Amygdala (tissue), 56 donors: ENCODE measurements around the gene CEP131.
"Not testable (repeated sequence)": the region's sequence is repeated elsewhere in the genome, so short reads cannot be mapped to it uniquely, and the experiment has no call there.

Source experiments
- DNase-seq, 56 donors: peaks; one replicate each; lab custom pipeline; 2025; lab: John Stamatoyannopoulos, UW

CEP131 gene

GRCh38 chr17:81228834-81229665, 6.3 kb upstream of the CEP131 start:
- no peak for DNase-seq

GRCh38 chr17:81228420-81228819, 5.7 kb upstream of the CEP131 start:
- peak in 3 of 56 donors; percentile 17 to 32 (median 27) for DNase-seq

- DNase-seq, result not testable (repeated sequence)
These were observed 4.9 kb upstream of the CEP131 start for GRCh38 chr17:81227630-81228029.

GRCh38 chr17:81223762-81224130, 981 bp upstream of the CEP131 start:
- peak in 3 of 56 donors; percentile 3 to 21 (median 9) for DNase-seq

GRCh38 chr17:81222620-81222905, 202 bp downstream of the CEP131 start:
- no peak for DNase-seq

- no peak for DNase-seq
These were observed 734 bp downstream of the CEP131 start for GRCh38 chr17:81221842-81222619.

- DNase-seq, result no peak
These were observed 1.4 kb downstream of the CEP131 start for GRCh38 chr17:81221371-81221841.

- no peak for DNase-seq
These were observed 3.1 kb downstream of the CEP131 start for GRCh38 chr17:81219476-81220180.

- no peak for DNase-seq
These were observed 3.8 kb downstream of the CEP131 start for GRCh38 chr17:81218991-81219390.

GRCh38 chr17:81218459-81218858, 4.3 kb downstream of the CEP131 start:
- DNase-seq, result no peak

- no peak for DNase-seq
These were observed 5.3 kb downstream of the CEP131 start for GRCh38 chr17:81217491-81217890.

GRCh38 chr17:81213978-81214377, 8.8 kb downstream of the CEP131 start:
- DNase-seq, result no peak

GRCh38 chr17:81212365-81212764, 10.4 kb downstream of the CEP131 start:
- DNase-seq, result no peak

- DNase-seq, result no peak
These were observed 11.9 kb downstream of the CEP131 start for GRCh38 chr17:81210868-81211267.

- no peak for DNase-seq
These were observed 12.3 kb downstream of the CEP131 start for GRCh38 chr17:81210466-81210865.

GRCh38 chr17:81209141-81209540, 13.6 kb downstream of the CEP131 start:
- no peak for DNase-seq

- no peak for DNase-seq
These were observed 14.1 kb downstream of the CEP131 start for GRCh38 chr17:81208651-81209050.

- DNase-seq, result no peak
These were observed 14.9 kb downstream of the CEP131 start for GRCh38 chr17:81207610-81208581.

GRCh38 chr17:81206657-81207056, 16.1 kb downstream of the CEP131 start:
- DNase-seq, result no peak

- DNase-seq, result no peak
These were observed 16.6 kb downstream of the CEP131 start for GRCh38 chr17:81206166-81206565.
